IMR-90 (cell line): ENCODE results near the gene PRSS23.

Experiments
- CEBPB ChIP-seq: IDR thresholded peaks from 2 replicates; pipeline ENCODE4 v1.6.1; 2012; ENCODE audit warnings: low read depth, low read length, improper control_type of control experiment
- CTCF ChIP-seq: conservative IDR thresholded peaks from 2 replicates; pipeline ENCODE4 v1.5.1; 2012; ENCODE audit warnings: mild to moderate bottlenecking, low read depth, low read length, improper control_type of control experiment
- FOS ChIP-seq: fragments of 150-350 bp; IDR thresholded peaks from 2 replicates; pipeline ENCODE4 v1.6.1; 2016; ENCODE audit warnings: low read depth, low read length
- MAFK ChIP-seq: IDR thresholded peaks from 2 replicates; pipeline ENCODE4 v1.6.1; 2012; ENCODE audit warnings: low read depth, low read length, improper control_type of control experiment
- POLR2A ChIP-seq: IDR thresholded peaks from 2 replicates; pipeline ENCODE4 v1.6.1; 2012; ENCODE audit warnings: mild to moderate bottlenecking, low read depth, low read length
- RAD21 ChIP-seq: IDR thresholded peaks from 2 replicates; pipeline ENCODE4 v1.6.1; 2012; ENCODE audit warnings: low read length, improper control_type of control experiment
- RFX5 ChIP-seq: IDR thresholded peaks from 2 replicates; pipeline ENCODE4 v1.8.0; 2012; ENCODE audit warnings: low read depth, mild to moderate bottlenecking, low read length, moderate library complexity
- SMC3 ChIP-seq: fragments of 150-350 bp; IDR thresholded peaks from 2 replicates; pipeline ENCODE4 v1.6.1; 2016; ENCODE audit warnings: low read depth, mild to moderate bottlenecking, antibody characterized with exemption, low read length, moderate library complexity
- USF2 ChIP-seq: fragments of 150-350 bp; IDR thresholded peaks from 2 replicates; pipeline ENCODE4 v1.6.1; 2017; ENCODE audit warnings: mild to moderate bottlenecking, antibody characterized with exemption, low read length, low read depth

- TF ChIP-seq FOS, result no peak
- TF ChIP-seq CEBPB, result no peak
- TF ChIP-seq CTCF, result no peak
- no peak for TF ChIP-seq USF2
- no peak for TF ChIP-seq RAD21
- no peak for TF ChIP-seq RFX5
- no peak for TF ChIP-seq SMC3
- no peak for TF ChIP-seq POLR2A
- no peak for TF ChIP-seq MAFK
Measured at GRCh38 chr11:86760577-86760976, 39.8 kb upstream of the PRSS23 start.
